ENCODE measurements around the gene KIF20B. TPM values are rescaled to one million over a fixed set of nuclear protein-coding genes. Genes with fewer than 3 reads are reported as not detected.

Gene KIF20B, protein sequence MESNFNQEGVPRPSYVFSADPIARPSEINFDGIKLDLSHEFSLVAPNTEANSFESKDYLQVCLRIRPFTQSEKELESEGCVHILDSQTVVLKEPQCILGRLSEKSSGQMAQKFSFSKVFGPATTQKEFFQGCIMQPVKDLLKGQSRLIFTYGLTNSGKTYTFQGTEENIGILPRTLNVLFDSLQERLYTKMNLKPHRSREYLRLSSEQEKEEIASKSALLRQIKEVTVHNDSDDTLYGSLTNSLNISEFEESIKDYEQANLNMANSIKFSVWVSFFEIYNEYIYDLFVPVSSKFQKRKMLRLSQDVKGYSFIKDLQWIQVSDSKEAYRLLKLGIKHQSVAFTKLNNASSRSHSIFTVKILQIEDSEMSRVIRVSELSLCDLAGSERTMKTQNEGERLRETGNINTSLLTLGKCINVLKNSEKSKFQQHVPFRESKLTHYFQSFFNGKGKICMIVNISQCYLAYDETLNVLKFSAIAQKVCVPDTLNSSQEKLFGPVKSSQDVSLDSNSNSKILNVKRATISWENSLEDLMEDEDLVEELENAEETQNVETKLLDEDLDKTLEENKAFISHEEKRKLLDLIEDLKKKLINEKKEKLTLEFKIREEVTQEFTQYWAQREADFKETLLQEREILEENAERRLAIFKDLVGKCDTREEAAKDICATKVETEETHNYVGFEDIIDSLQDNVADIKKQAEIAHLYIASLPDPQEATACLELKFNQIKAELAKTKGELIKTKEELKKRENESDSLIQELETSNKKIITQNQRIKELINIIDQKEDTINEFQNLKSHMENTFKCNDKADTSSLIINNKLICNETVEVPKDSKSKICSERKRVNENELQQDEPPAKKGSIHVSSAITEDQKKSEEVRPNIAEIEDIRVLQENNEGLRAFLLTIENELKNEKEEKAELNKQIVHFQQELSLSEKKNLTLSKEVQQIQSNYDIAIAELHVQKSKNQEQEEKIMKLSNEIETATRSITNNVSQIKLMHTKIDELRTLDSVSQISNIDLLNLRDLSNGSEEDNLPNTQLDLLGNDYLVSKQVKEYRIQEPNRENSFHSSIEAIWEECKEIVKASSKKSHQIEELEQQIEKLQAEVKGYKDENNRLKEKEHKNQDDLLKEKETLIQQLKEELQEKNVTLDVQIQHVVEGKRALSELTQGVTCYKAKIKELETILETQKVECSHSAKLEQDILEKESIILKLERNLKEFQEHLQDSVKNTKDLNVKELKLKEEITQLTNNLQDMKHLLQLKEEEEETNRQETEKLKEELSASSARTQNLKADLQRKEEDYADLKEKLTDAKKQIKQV (N-terminal part only)
- 1 to 10 TPM in 8 of 9 donors, under 1 TPM in 1; 0.96 to 8.2 (median 2.8) TPM for total RNA-seq
- polyA plus RNA-seq: 1 to 10 TPM in 1 of 3 donors, under 1 TPM in 2; 0.54 to 2.6 (median 0.72) TPM
- long read RNA-seq, donor 1: 0 reads
- long read RNA-seq, donor 2: 0 reads
- long read RNA-seq, donor 3: 0 reads
- long read RNA-seq, donor 4, partial matches to known transcripts: 3 of 4 reads
- long read RNA-seq, donor 4, other reads (novel, unspliced or antisense): 1 of 4 reads
- long read RNA-seq, donor 5, full-length matches to known transcripts: 2 of 2 reads
- long read RNA-seq, donor 5, partial matches to known transcripts: 0 of 2 reads
- long read RNA-seq, donor 5, other reads (novel, unspliced or antisense): 0 of 2 reads
- long read RNA-seq, donor 6, partial matches to known transcripts: 6 of 6 reads
- long read RNA-seq, donor 6, other reads (novel, unspliced or antisense): 0 of 6 reads
- long read RNA-seq, donor 7: 0 reads
- long read RNA-seq, donor 8: 0 reads
- long read RNA-seq, donor 9: 0 reads
- long read RNA-seq, donor 10: 0 reads

DNA sequence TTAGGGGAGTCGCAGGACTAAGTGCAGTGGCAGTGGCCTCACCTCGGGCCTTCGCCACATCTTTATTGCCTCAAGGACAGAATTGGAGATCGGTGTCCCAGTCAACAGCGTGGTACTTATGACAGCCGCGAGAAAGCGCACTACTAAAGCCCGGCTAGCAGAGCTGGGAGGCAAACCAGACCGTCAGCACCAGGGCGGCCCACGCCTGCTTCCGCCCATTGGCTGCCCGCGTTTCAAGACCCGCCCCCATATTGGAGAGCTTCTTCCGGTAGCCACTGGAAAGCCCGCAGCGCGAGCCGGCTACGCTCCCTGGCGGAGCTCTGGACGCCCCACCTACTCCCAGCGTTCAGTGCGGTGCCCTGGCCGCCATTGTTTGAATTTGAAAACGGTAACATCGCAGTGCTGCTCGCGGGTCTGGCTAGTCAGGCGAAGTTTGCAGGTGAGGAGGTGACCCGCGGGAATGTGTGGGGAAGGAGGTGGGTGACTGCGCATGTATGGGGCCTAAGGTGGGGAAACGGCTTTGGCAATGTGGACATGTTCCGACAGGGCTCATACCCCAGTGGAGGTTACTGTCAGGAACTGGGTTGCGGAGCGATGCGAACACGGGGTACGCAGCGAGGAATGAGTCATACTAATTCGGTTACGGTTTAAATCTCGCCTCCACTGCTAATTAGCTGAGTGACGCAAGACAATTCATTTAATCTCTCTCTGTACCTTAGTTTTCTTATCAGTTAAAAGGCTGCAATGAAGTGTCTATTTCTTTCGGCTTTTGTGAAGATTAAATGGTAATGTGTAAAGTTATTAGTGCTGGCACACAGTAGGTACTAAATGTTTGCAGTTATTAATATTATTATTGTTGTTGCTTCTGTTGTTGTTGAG is at the start of gene KIF20B:
Gene KIF20B (plus strand): TSS at position 349 of the 879 bp plus-strand sequence. CDS start 3,705 bp downstream, outside the sequence.
- peak; percentile 96 to 98 (median 97) for DNase-seq
- Histone ChIP-seq H3K27ac (peak within 1 kb of the TSS; percentile 28 to 93 (median 75)), H3K9me3 (replicated peaks in 1 of 3) (no peaks in the 10 kb centered on the region), H3K4me1 (replicated peaks in 1 of 2) (peaks cover 0 to 13% of the 10 kb centered on the region in 2 donors), H3K36me3 (replicated peaks in 1 of 2) (no peaks in the 10 kb centered on the region), H3K4me3 (peak within 1 kb of the TSS; percentile 7 to 70 (median 52)), H3K27me3 (no peaks in the 10 kb centered on the region)
- TF ChIP-seq POLR2A (IDR thresholded peaks at IDR 0.05): peak; percentile 55 to 80
- TF ChIP-seq, protein P1, sequence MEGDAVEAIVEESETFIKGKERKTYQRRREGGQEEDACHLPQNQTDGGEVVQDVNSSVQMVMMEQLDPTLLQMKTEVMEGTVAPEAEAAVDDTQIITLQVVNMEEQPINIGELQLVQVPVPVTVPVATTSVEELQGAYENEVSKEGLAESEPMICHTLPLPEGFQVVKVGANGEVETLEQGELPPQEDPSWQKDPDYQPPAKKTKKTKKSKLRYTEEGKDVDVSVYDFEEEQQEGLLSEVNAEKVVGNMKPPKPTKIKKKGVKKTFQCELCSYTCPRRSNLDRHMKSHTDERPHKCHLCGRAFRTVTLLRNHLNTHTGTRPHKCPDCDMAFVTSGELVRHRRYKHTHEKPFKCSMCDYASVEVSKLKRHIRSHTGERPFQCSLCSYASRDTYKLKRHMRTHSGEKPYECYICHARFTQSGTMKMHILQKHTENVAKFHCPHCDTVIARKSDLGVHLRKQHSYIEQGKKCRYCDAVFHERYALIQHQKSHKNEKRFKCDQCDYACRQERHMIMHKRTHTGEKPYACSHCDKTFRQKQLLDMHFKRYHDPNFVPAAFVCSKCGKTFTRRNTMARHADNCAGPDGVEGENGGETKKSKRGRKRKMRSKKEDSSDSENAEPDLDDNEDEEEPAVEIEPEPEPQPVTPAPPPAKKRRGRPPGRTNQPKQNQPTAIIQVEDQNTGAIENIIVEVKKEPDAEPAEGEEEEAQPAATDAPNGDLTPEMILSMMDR (IDR thresholded peaks at IDR 0.05): peak in 4 of 6 experiments; percentile 43 to 56 (median 47)
- WGBS, 4 donors: 1 to 2% (median 1%) methylated on average over 8 to 48 of the region's 48 CpGs
- intact Hi-C loops (cut with DNase I): no loop called here

DNA sequence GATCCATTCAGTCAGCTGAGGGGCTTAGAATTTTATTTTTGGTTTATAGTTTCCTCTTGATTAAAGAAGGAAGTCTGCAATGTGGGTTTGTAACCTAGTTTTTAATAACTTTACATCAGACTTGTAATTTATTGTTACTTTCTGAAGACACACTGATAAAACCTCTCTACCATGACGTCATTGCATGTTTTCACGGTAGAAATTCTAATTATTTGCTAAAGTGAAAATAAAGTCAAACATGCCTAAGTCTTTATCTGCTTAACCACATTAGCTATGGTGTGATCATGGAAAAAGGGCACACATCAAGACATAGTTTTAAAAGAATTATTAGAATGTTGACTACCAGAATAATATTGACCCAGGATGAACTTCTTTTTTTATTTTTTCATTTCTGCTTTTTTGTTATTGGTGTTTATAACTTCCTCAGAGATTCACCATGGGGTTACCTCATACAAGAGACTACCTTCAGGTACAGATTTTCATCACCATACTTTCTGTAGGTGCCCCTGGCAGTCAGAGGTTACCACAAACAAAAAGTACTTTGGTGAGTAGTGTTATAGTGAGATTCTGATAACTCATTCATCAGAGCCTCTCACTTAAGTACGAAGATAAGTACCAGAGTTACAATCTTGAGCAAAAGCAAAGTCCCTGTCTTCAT is 49.3 kb upstream of the KIF20B start:
- no peak for DNase-seq
- Histone ChIP-seq H3K4me3 (no peak overlapping the region), H3K36me3 (replicated peaks in 1 of 2) (no peaks in the 10 kb centered on the region), H3K27me3 (no peaks in the 10 kb centered on the region), H3K27ac (no peak overlapping the region), H3K4me1 (replicated peaks in 1 of 2) (no peaks in the 10 kb centered on the region), H3K9me3 (replicated peaks in 1 of 3) (no peaks in the 10 kb centered on the region)
- intact Hi-C loops (cut with DNase I): no loop called here
- WGBS, 4 donors: 64 to 72% (median 68%) methylated on average over 3 of the region's 3 CpGs
- TF ChIP-seq, protein P1 (IDR thresholded peaks at IDR 0.05): no peak
- no peak for TF ChIP-seq POLR2A (IDR thresholded peaks at IDR 0.05)

Data from adrenal gland (tissue), 19 donors.